ENCODE data around the gene IGSF22.

IGSF22 gene

DNA sequence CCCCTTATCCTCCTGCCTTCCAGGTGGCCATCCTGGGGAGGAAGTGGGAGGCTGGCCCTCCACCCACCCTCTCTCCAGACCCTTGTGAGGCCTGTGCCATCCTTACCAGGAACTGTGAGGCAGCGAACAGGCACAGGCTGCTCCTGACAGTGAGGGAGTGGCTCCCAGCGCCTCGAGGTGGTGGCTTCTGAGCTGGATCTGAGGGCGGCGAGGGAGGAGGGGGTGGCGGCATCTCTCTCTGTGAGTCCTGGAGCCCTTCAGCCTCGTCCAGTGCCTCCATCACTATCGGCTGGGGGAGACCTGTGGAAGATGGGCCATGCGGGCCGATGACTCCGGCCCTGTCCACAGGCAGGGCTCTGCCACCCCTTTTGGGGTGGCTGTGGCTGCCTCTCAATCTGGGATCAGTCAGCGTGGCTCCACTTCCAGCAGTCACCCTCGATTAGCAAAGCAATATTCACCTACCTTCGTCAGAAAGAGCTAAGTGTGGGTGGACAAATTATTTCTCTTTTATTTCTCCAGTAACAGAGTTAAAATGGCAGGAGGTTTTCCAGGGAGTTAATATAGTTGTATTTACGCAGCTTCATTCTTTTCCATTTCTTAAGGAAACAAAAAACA lies 18.0 kb upstream of the IGSF22 start:
- no peak for DNase-seq (ENCODE audit: low read depth in 2 of 2)

DNA sequence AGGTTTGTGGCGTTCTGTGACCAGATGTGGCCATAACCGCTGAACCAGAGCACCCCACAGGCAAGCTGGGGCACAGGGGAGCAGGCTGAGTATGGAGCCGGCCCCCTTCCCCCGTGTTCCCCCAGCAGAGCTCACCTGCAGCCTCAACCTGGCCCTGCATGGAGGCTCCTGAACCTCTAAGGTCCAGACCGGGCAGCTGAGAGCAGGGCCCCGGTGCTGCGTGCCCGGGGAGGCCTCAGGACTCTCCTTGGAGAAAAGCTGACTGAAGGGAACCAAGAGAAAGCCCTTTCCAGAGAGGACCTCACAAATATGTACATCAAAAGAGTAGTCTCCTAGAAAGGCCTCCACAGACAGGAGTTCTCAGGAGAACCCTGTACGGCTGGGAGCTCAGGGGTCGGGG lies 17.4 kb upstream of the IGSF22 start:
- no peak for DNase-seq (ENCODE audit: low read depth in 2 of 2)

DNA sequence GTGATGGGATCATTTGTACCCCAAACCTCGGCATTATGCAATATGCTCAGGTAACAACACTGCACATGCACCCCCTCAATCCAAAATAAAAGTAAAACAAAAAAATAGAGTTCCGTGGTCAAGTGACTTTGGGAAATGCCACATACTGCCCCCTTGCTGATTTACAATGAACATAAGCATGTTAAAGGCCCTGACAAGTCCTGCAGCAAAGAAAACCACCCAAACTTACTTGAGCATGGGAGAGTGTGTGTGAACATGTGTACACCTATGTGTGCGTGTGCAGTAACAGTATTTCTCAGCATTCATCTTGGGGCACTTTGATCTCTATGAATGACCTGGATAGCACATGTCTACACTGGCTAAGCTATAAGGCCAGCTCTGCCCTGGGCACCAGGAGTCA lies 15.8 kb upstream of the IGSF22 start:
- no peak for DNase-seq (ENCODE audit: low read depth in 2 of 2)

DNA sequence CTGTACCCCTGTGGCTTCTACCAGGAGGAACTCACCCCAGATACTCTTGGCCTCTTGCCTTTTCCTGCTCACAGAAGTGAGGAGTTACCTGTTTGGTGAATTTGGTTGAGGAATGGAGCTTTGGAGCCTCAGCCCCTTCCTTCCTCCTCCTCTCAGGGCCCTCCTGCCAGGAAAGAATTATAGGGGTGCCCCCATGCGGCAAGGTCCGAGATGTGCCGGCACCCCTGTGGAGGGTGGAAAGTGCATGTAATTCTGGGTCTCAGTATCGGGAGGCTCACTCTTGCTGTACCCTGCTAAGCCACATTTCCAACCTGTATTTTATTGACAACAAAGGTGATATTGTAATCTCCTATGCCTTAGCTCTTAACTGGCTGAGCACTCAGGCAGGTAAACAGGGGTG lies 13.7 kb upstream of the IGSF22 start:
- no peak for DNase-seq (ENCODE audit: low read depth in 2 of 2)

DNA sequence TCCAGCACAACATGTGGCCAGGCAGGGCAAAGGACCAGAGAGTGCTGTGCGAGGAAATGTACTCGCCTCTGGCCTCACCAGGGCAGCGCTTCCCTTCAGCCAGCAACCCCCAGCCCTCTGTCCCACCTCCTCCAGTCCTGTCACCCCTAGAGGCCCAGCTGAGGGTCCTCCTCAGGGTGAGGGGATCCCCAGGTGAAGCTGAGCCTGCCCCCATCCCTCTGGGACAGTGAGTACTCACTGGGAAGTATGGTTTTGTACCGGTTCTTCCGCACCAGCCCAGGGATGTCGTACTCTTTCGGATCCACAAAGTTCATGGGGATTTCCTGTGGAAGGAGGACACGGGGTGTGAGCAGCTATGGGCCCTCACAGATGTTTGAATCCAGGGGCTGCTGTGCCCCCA lies 11.7 kb upstream of the IGSF22 start:
- DNase-seq (ENCODE audit: low read depth in 2 of 2), result no peak

DNA sequence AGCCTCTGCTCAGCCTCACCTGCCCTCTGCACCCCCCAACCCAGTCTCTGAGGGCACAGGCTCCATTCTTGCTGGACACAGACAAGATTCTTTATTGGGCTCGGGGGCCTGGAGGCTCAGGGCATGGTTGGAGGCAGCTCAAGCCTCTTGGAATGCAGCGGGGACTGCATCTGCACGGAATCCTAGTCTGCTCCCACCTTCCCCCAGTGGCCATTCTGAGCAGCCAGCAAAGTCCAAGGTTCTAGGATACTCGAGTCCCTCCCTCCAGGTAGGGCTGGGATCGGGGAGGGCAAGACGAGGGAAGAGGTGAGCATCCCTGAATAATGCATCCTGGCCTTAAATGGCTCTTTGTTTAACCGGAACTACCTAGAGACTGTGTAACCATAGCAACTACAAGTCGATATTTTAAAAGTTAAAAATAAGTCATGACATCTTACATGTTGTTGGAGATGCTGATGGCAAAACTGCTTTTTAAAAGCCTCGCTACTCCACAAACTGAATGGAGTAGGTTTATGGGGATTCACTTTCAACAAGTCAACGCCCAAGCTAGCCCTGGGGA lies 10.7 kb upstream of the IGSF22 start:
- no peak for DNase-seq (ENCODE audit: low read depth in 2 of 2)

DNA sequence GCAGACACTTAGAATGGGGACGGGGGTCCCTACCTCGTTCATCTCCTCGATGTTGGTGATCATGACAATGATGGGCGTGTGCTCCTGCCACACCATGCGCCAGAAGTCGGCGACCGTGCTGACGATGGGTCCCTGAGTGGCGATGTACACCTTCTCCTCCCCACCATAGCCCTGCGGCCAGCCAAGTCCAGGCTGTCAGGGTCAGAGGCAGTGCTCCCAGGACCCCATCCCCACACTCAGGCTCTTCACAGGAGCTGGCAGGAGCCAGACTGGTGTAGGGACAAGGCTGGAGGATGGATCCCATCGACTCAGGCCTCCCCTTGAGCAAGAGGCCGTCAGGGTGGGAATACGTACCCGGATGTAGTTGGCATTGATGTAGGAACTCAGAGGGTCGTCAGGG lies 7.2 kb upstream of the IGSF22 start:
- no peak for DNase-seq (ENCODE audit: low read depth in 2 of 2)

DNA sequence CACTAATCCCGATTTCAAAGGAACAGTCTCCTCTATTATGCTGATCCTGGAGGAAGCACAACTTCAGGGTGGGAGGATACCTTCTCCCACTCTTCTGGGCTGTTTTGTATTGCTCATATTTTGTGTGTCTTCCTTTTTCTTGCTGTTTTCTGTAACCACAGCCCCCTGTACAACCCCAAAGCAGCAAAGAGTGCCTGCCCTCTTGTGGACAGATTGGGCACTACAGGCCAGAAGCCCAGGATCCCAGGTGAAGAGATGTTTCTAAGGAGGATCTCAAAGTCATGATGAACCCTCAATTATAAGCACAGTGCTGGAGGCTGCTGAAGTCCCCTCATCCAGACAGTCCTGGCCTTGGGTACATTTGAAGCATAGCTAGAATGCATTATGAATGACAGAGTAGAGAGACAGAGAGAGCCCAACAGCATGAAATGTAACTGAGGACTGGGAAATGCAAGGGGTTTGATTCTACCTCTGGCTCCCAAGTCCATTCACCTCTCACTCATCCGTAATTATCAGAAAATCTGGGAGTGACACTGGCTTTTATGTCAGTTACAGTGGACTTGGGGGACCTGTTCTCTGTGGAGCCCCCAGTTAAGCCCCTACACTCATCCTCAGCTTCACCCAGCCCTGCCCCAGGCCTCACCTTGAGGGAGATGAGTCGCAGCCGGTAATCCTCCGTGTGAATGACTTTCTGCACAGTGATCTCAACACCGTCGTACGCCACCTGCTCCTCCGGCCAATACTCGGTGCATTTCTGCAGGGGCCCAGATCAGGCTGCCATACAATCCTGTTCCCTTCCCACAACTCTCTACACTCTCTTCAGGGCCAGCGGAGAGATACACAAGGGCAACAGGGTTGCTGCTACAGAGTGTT lies 6.2 kb upstream of the IGSF22 start:
- DNase-seq (ENCODE audit: low read depth in 2 of 2), result peak in 1 of 2 donors; percentile 59

DNA sequence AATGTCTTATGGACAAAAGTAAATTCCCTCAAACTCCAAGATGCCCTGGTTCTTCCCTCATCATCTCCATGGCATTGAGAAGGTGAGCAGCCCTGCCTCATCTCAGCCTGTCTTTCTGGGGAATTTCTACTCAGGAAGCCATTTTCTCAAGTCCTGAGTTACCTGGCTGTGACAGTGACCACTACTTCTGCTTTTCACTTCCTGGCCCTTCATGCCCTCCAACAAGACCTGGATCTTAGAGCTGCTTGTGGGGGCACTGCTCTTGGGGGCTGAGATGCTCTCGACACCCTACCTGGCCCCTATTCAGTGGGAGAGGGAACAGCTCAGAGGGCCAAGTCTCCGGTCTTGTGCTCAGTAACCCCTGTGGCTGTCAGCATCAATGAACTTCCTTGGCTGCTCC lies 5.5 kb upstream of the IGSF22 start:
- no peak for DNase-seq (ENCODE audit: low read depth in 2 of 2)

DNA sequence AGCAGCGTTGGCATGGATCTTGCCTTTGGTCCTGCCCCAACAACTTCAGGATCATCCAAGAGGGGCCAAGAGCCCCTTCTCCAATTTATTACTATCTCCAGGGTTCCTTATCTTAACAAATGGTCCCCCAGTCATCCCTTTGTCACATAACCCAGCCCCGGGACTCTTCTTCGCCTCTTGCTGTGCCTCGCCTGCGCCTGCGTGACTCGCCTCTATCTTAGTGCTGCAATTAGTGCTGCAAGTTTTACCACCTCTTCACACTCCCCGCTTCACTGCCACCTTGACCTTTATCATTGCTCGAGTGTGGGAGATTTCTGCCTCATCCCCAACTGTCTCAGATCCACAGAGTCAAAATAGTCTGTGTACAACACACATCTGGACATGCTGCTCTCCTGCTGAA lies 4.0 kb upstream of the IGSF22 start:
- DNase-seq (ENCODE audit: low read depth in 2 of 2), result no peak

DNA sequence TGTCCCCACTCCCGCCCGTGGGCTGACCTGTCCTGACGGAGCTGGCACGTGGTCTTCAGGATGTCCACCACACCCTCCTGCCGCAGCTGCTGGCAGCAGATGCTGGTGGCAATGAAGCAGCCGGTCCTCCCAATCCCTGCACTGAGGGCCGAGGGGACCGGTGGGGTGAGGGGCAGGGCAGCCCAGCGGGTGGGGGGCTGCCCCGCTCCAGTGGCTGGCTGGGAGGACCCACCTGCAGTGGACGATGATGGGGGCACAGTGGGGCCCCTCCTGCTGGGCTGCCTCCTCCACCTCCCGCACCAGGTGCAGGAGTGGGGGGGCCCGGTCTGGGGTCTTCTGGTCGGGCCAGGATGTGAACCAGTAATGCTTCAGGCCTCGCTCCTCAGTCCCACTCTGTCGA lies 3.4 kb upstream of the IGSF22 start:
- no peak for DNase-seq (ENCODE audit: low read depth in 2 of 2)

DNA sequence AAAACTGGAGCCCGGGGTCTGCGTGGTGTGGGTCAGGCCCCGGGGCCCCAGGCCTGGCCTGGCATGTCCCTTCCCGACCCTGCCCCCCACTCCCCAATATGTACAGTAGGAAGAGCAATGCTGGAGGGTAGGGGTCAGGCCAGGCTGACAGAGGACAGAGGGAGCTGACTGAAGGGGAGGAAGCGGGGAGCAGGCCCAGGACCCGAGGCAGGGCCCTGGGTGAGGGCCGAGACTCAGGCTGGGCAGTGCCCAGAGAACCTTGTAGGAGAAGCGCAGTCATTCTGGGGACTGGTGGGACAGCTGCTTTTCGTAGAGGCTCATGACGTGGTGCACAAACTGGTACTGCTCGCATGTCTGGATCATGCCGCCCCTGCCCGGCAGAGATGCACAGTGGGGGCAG lies 2.7 kb upstream of the IGSF22 start:
- DNase-seq (ENCODE audit: low read depth in 2 of 2), result no peak

DNA sequence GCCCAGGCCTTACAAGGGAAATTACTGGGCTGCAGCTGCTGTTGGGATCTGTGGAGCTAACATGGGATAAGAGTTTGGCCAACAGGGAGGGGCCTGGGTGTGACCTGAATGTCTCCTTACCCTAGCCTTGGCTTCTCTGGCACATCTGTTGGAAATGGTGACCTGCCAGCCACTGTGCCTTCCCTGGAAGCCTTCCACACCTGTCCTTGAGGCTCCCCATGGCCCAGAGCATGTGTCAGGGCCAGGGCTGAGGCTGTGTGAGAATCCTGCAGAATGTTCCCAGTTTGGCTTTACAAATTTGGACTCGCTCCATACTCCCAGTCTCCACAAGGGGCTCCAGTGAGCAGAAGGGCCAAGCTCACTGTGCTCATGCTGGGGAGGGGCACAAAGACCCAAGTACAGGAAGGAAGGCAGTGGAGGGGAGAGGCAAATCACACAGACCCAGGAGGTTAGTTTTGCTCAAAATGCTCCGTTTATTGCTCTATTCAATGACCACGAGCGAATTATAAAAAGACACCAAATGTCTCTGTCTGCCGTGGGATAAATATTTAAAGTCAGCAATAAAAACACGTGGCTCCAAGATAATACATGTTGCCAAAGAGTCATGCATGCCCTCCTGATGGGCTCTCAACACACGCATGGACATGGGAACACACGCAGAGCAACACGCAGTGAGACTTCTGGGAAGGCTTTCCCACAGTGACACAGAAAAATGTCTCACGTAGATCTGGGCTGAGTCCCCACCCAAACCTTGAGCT lies 1.7 kb upstream of the IGSF22 start:
- no peak for DNase-seq (ENCODE audit: low read depth in 2 of 2)

DNA sequence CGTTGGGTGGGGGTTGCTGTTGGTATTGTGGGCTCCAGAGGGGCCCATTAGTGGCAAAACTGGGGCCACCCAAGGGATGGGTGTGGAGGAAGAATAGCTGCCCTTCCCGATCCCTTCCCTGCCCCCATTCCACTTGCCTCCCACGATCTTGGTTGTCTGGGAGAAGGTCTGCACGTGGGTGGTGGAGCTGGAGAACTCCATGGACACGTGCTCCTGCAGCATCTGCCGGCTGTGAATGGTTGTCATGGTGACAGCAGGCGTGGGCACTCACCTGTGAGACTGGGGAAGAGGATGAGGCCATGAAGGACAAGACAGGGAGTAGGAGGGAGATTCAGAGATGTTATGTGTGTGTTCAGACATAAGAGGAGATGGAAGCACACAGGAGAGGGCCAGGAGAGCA lies 2.0 kb downstream of the IGSF22 start:
- no peak for DNase-seq (ENCODE audit: low read depth in 2 of 2)

DNA sequence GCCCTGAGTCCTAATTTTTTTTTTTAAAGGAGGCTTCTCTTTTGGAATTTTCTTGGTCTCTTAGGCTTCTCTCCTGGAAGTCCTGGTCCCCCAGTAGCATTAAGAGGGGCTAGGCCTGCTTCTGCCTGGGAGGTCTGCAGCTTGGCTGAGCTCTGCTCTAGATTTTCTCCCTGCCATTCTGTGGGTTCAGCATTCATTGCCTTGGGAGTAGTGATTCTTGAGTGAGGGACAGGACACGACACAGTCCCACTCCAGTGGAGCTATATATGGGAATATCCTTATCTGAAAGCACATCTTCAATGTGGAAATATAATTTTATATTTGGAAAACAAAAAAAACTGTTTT lies 3.7 kb downstream of the IGSF22 start:
- no peak for DNase-seq (ENCODE audit: low read depth in 2 of 2)

DNA sequence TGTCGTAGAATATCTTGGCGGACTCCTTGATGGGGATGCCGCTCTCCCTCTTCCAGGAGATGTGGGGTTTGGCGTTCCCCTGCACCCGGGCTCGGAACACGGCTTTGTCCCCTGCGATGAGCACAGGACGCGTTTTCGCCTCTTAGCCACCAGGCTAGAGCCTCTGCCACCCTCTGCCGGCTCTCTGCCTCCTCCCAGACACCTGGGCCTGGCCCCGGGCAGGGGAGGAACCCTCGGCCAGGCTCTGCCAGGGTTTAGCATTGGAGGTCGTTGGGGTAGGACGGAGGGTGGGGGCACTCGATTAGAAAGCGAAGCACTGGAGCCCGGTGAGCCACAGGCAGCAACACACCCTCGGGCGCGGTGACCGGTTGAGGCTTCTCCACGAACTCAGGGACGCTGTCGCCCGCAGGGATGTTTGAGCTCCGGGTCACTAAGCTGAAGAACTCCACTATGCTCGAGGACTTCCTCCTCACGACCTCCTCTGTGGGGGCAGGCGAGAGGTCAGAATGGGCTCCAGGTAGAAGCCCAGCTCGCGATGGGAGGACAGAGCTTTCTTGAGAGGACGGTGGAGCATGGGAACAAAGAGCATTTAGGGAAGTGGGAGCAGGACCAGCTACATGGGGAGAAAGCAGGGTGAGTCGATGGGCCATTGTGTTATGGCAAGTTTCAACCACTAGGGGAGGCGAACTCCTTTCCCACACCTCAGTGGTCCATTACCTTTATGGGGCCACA lies 4.3 kb downstream of the IGSF22 start:
- DNase-seq (ENCODE audit: low read depth in 2 of 2), result no peak

DNA sequence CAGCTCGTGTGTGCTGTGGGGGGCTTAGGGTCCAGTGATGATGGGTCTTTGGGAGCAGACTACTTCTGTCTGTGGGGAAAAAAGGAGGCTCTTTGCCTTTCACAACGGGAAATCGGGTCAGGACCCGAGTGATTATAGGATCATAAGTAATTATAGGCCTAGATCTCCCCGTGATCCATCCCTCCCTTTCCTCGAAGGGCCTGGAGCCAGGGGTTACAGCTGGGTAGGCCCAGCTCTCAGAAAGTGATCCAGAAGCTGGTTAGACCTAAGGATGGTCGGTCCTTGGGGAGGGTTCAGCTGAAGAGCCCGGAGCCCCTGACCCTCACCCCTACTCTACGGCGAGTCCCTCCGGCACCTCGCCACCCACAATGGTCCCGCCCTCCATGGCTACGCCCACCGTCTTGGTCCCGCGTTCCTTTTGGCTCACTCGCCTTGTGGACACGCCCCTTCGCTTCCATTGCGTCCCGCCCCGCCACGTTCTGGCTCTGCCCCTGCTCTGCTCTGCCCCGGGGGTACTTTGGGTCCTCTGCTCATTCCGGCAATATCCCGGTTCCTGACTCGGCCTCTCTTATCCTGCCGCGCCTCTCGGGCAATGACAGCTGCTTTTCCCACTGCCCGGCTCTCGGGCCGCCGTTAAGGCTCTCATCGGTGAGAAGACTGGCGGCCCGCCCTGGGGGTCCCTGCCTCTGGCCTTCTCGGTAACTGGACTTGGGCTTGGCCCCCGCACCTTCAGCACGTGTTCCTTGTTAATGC lies 5.0 kb downstream of the IGSF22 start:
- DNase-seq (ENCODE audit: low read depth in 2 of 2), result peak; percentile 66 to 82

DNA sequence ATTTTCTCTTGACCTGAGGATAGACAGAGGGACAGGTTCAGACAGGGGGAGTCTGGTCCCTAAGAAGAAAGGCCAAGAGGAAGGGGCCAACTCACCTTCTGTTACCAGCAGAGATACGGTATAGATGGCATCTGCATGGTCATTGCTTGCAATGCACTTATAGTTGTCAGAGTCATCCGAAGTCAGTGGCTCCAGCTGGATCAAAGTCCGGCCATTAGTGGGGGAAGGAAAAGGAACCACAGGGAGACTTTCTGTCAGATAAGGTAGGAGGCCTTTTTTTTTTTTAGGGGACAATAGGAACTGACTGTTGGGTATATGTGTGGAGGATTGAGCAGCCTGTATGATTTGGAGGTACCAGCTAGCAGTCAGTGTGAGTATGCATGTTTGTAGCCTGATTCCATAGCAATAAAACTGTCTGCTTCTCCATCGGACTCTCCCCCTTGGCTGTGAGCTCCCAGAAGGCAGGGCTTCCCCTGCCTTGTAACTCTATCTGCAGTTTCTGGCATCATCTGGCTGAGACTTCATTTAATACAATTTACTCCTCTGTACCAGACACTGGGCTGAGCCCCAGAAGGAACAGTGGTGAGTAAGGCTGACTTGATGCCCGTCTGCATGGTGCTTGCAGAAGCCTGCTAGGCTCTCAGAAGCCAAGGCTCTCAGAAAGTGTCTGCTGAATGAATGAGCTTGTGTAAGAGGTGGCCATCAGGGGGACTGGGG lies 5.7 kb downstream of the IGSF22 start:
- no peak for DNase-seq (ENCODE audit: low read depth in 2 of 2)

DNA sequence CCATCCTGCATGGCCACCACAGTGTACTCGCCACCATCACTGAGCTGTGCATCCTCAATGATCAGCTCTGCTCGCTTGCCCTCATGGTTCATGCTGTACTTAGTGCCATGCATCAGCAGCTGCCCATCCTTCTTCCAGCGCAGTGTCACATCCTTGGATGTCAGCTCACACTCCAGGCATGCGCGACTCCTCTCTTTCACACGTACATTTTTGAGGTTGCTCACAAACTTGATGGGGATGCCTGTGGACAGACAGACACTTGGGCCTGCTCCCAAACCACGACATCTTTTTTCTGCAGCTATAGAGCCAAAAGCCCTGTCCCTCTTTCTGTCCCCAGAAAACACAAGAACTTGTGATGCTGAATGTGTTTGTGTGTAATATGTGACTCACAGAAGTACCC lies 10.5 kb downstream of the IGSF22 start:
- DNase-seq (ENCODE audit: low read depth in 2 of 2), result no peak

DNA sequence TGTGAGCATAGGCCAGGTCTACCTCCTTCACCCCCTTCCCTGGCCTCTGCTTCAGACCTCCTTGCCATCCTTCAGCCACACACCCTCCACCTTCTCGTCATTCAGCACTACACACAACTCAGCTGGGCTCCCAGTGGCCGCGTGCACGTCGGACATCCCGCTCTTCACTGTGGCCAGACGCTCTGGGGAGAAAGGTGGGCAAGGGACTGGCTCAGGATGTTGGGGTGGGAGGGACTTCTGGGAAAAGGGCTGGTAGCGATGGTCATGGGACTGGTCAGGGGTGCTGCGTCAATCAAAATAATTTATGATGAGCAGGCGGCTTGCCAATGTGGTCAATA lies 11.6 kb downstream of the IGSF22 start:
- DNase-seq (ENCODE audit: low read depth in 2 of 2), result no peak

Data from stimulated activated CD8-positive, alpha-beta memory T cell treated with anti-CD3 and anti-CD28 coated beads, Interleukin-2, amount 100 ng/mL, for 48 hours (primary cell).